Thoracic aorta (tissue), 2 donors: ENCODE measurements around the gene PTPRN2. TPM values are rescaled to one million over a fixed set of nuclear protein-coding genes. Genes with fewer than 3 reads are reported as not detected.

Experiments used
- ATAC-seq: fragments of 150-250 bp; one replicate; pipeline ENCODE4 v1.8.0; 2017; ENCODE audit warnings: low read depth; ENCODE audit not compliant: insufficient number of reproducible peaks, low FRiP score
- DNase-seq: peaks from one replicate; pipeline ENCODE4 v3.0.0-alpha.2; 2020; ENCODE audit warnings: low spot score
- H3K27ac ChIP-seq, 2 donors: fragments of 200-600 bp; sonication (generic); 1 replicate in 1 of 2; 2 replicates in 1 of 2; pipeline ENCODE4 v1.5.1; 2016; ENCODE audit warnings: mild to moderate bottlenecking in 2 of 2, moderate library complexity in 2 of 2
- H3K27me3 ChIP-seq: fragments of 200-600 bp; sonication (generic); replicated peaks from 2 replicates; pipeline ENCODE4 v1.6.0; 2016; ENCODE audit warnings: mild to moderate bottlenecking; ENCODE audit not compliant: insufficient read depth
- H3K36me3 ChIP-seq: fragments of 200-600 bp; sonication (generic); one replicate; pipeline ENCODE4 v1.5.1; 2016
- H3K4me1 ChIP-seq, 2 donors: fragments of 200-600 bp; sonication (generic); 1 replicate in 1 of 2; 2 replicates in 1 of 2; pipeline versions ENCODE4 v1.5.1 to v1.6.0; 2016; ENCODE audit warnings: low read depth in 2 of 2, mild to moderate bottlenecking in 1 of 2; ENCODE audit not compliant: control insufficient read depth in 1 of 2
- H3K4me3 ChIP-seq: fragments of 200-600 bp; sonication (generic); 2 replicates; pipeline ENCODE4 v1.5.1; 2016; ENCODE audit warnings: mild to moderate bottlenecking
- H3K9me3 ChIP-seq: fragments of 200-600 bp; sonication (generic); 2 replicates; pipeline ENCODE4 v1.5.1; 2016
- CTCF ChIP-seq: fragments of 200-600 bp; sonication (generic); IDR thresholded peaks from one replicate; pipeline ENCODE4 v1.5.1; 2019; ENCODE audit warnings: antibody characterized with exemption
- total RNA-seq, 2 donors: library from RNA; depleted of rRNA; stranded (reverse); fragments of >200 nt; gene quantifications; one replicate each; pipeline versions ENCODE4 v1.1.0 to v1.2.3, GENCODE V29; 2016

PTPRN2 gene
- total RNA-seq, 2 donors from 2014 or later = 2.2 to 3.1 TPM

GRCh38 chr7:157529768-157530560, 1057.7 kb downstream of the PTPRN2 start:
- Histone ChIP-seq H3K27me3 (no peaks in the 10 kb centered on the region), H3K4me1 (no peaks in the 10 kb centered on the region), H3K9me3 (no peaks in the 10 kb centered on the region), H3K4me3 (no peak overlapping the region), H3K27ac (no peak overlapping the region), H3K36me3 (no peaks in the 10 kb centered on the region)
- TF ChIP-seq CTCF = no peak
- no peak for DNase-seq
- no peak for ATAC-seq

- DNase-seq (no peak), ATAC-seq (no peak)
- no peaks in the 10 kb centered on the region for H3K36me3 ChIP-seq
- no peaks in the 10 kb centered on the region for H3K4me1 ChIP-seq
- no peak overlapping the region for H3K4me3 ChIP-seq
- no peaks in the 10 kb centered on the region for H3K27me3 ChIP-seq
- H3K27ac ChIP-seq = no peak overlapping the region
- TF ChIP-seq CTCF = no peak
- no peaks in the 10 kb centered on the region for H3K9me3 ChIP-seq
These were observed 1058.8 kb downstream of the PTPRN2 start for GRCh38 chr7:157528785-157529341.

- Histone ChIP-seq H3K27ac (no peak overlapping the region), H3K27me3 (no peaks in the 10 kb centered on the region), H3K9me3 (no peaks in the 10 kb centered on the region), H3K4me1 (no peaks in the 10 kb centered on the region), H3K36me3 (no peaks in the 10 kb centered on the region), H3K4me3 (no peak overlapping the region)
- no peak for DNase-seq
- no peak for ATAC-seq
- no peak for TF ChIP-seq CTCF
These were observed 1059.9 kb downstream of the PTPRN2 start for GRCh38 chr7:157527686-157528085.

DNA sequence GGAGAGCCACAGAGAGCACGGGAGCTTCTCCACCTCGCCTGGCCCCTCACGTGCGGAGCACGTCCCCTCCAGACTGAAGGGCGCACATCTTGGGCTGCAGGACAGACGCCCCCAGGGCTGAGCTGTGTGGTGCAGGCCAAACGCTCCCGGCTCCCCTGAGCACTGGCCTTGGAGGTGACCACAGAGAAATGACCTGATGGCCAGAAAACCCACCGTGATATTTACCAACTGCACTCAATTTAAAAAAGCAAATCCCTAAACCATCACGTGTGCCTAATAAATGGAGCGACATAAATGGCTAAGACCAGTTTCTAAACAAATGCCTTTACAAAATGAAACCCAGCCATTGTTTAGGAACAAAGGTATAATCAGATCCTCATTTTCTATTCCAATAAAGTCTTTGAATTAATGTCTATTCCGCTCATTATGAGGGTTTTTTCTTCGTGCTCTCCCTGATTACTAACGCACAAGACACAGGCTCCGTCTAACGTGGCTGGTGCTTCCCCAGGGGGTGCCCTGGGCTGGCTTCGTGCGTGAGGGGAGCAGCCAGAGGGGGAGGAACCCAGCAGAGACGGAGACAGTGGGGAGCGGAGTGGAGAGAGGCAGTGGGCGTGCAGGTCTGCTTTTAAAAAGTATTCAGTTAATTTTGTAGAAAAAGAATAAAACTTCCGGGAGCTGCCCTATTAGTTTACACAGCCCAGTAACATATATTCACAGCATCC, 1060.5 kb downstream of the PTPRN2 start:
- Histone ChIP-seq H3K36me3 (no peaks in the 10 kb centered on the region), H3K27me3 (no peaks in the 10 kb centered on the region), H3K9me3 (no peaks in the 10 kb centered on the region), H3K4me1 (no peaks in the 10 kb centered on the region), H3K27ac (no peak overlapping the region), H3K4me3 (no peak overlapping the region)
- ATAC-seq = no peak
- TF ChIP-seq CTCF = no peak
- no peak for DNase-seq
